Endothelial cell of umbilical vein (primary cell): ENCODE results near the gene CNTD1. TPM values are rescaled to one million over a fixed set of nuclear protein-coding genes. Genes with fewer than 3 reads are reported as not detected.

ENCODE experiments used
- BruUV-seq: library from RNA; stranded (reverse); fragments of 400-500 nt; replicated peaks from 2 replicates; lab custom pipeline; 2021; lab: Mats Ljungman, UMichigan
- CTCF ChIA-PET: fragments of 300-600, 350-600 bp; sonication (Branson Sonifier 250); formaldehyde crosslinking; loops from one replicate; lab custom pipeline; 2021; ENCODE audit warnings: antibody characterized with exemption, inconsistent platforms; lab: Charles Lee
- POLR2A ChIA-PET: fragments of 300-600, 350-600 bp; sonication (Branson Sonifier 250); formaldehyde crosslinking; loops from one replicate; lab custom pipeline; 2021; ENCODE audit warnings: antibody characterized with exemption, inconsistent platforms; lab: Charles Lee
- DNase-seq: peaks from one replicate; pipeline ENCODE4 v3.0.0-alpha.2; 2011; ENCODE audit warnings: low read depth, low spot score
- FAIRE-seq: peaks from 2 replicates; lab custom pipeline; 2011; peaks lifted over from hg19 to GRCh38; lab: Jason Lieb, UNC
- H2AFZ ChIP-seq: 2 replicates; pipeline ENCODE4 v1.6.0; 2012; ENCODE audit warnings: low read depth, low read length, control low read depth, inconsistent platforms
- H3K27ac ChIP-seq: 2 replicates; pipeline ENCODE4 v1.5.1; 2011; ENCODE audit warnings: low read depth, mild to moderate bottlenecking, control low read depth, low read length, moderate library complexity; ENCODE audit not compliant: insufficient read depth
- H3K27me3 ChIP-seq, 2 experiments: 2 replicates each; pipeline versions ENCODE4 v1.6.0 to v1.6.1; 2011; ENCODE audit warnings: low read length in 2 of 2, mixed read lengths in 1 of 2; ENCODE audit not compliant: control insufficient read depth in 2 of 2, insufficient read depth in 2 of 2
- H3K36me3 ChIP-seq, 2 experiments: 2 replicates in 1 of 2; 3 replicates in 1 of 2; pipeline ENCODE4 v1.5.1; 2011; ENCODE audit warnings: low read length in 2 of 2, mild to moderate bottlenecking in 1 of 2, moderate library complexity in 1 of 2; ENCODE audit not compliant: control insufficient read depth in 2 of 2, insufficient read depth in 2 of 2; ENCODE audit errors: extremely low read depth in 1 of 2
- H3K4me1 ChIP-seq: 3 replicates; pipeline ENCODE4 v1.5.1; 2011; ENCODE audit warnings: mild to moderate bottlenecking, low read length; ENCODE audit not compliant: control insufficient read depth, insufficient read depth; ENCODE audit errors: extremely low read depth
- H3K4me2 ChIP-seq: 2 replicates; pipeline ENCODE4 v1.6.1; 2011; ENCODE audit warnings: low read length, control low read depth, mixed read lengths; ENCODE audit not compliant: insufficient read depth
- H3K4me3 ChIP-seq, 3 experiments: fragments of 200-600 bp in 1 of 3; sonication (generic), shearing (Covaris generic) in 1 of 3; replicated peaks in 1 of 3; 2 replicates each; pipeline ENCODE4 v1.5.1; 2011 to 2016; ENCODE audit warnings: control low read depth in 3 of 3, low read length in 3 of 3, mild to moderate bottlenecking in 2 of 3, inconsistent platforms in 1 of 3, low read depth in 1 of 3, moderate library complexity in 1 of 3; ENCODE audit not compliant: insufficient read depth in 1 of 3
- H3K79me2 ChIP-seq: 2 replicates; pipeline ENCODE4 v1.6.0; 2012; ENCODE audit warnings: low read length, inconsistent platforms; ENCODE audit not compliant: control insufficient read depth, insufficient read depth
- H3K9ac ChIP-seq: replicated peaks from 2 replicates; pipeline ENCODE3; 2011; ENCODE audit warnings: low read length, control low read depth; ENCODE audit not compliant: insufficient read depth; ENCODE audit errors: extremely low read depth
- H3K9me1 ChIP-seq: replicated peaks from 3 replicates; pipeline ENCODE4 v1.6.0; 2011; ENCODE audit warnings: mild to moderate bottlenecking, low read length; ENCODE audit not compliant: control insufficient read depth, insufficient read depth; ENCODE audit errors: extremely low read depth
- H3K9me3 ChIP-seq: replicated peaks from 2 replicates; pipeline ENCODE4 v1.5.1; 2012; ENCODE audit warnings: low read length, inconsistent platforms; ENCODE audit not compliant: control insufficient read depth, insufficient read depth
- H4K20me1 ChIP-seq: replicated peaks from 2 replicates; pipeline ENCODE3; 2011; ENCODE audit warnings: mild to moderate bottlenecking, low read length; ENCODE audit not compliant: control insufficient read depth, insufficient read depth; ENCODE audit errors: extremely low read depth
- CTCF ChIP-seq, 2 donors: IDR thresholded peaks; 1 replicate in 1 of 2; 2 replicates in 1 of 2; pipeline ENCODE4 v1.5.1; 2011; ENCODE audit warnings: low read length in 2 of 2, mild to moderate bottlenecking in 2 of 2, moderate library complexity in 2 of 2, control low read depth in 1 of 2, inconsistent platforms in 1 of 2, low read depth in 1 of 2; ENCODE audit not compliant: insufficient read depth in 1 of 2; ENCODE audit errors: extremely low read depth in 1 of 2
- EZH2 ChIP-seq: IDR thresholded peaks from 2 replicates; pipeline ENCODE4 v1.6.1; 2012; ENCODE audit warnings: borderline replicate concordance, low read depth, mild to moderate bottlenecking, moderate library complexity, low read length, inconsistent platforms; ENCODE audit not compliant: severe bottlenecking
- FOS ChIP-seq: IDR thresholded peaks from 2 replicates; pipeline ENCODE4 v1.6.1; 2011; ENCODE audit warnings: mild to moderate bottlenecking, low read length, moderate library complexity, borderline replicate concordance; ENCODE audit not compliant: insufficient read depth
- GATA2 ChIP-seq: IDR thresholded peaks from 2 replicates; pipeline ENCODE4 v1.7.0; 2011; ENCODE audit warnings: low read depth, mild to moderate bottlenecking, moderate library complexity, mixed read lengths, low read length; ENCODE audit not compliant: insufficient read length, insufficient read depth
- JUN ChIP-seq: IDR thresholded peaks from 2 replicates; pipeline ENCODE4 v1.6.1; 2011; ENCODE audit warnings: borderline replicate concordance, low read depth; ENCODE audit not compliant: insufficient read length, insufficient read depth
- MAX ChIP-seq: IDR thresholded peaks from 2 replicates; pipeline ENCODE4 v1.6.1; 2011; ENCODE audit not compliant: insufficient read depth, insufficient read length
- MYC ChIP-seq: IDR thresholded peaks from one replicate; pipeline ENCODE4 v1.6.1; 2011; ENCODE audit warnings: mild to moderate bottlenecking, low read depth, low read length
- POLR2A ChIP-seq: IDR thresholded peaks from 2 replicates; pipeline ENCODE4 v1.6.1; 2012; ENCODE audit warnings: low read depth, mild to moderate bottlenecking, control low read depth, low read length
- POLR2AphosphoS5 ChIP-seq: IDR thresholded peaks from 2 replicates; pipeline ENCODE4 v1.6.1; 2012; ENCODE audit warnings: low read depth, mild to moderate bottlenecking, control low read depth, low read length, moderate library complexity; ENCODE audit not compliant: insufficient read depth
- dilution Hi-C: fragments of 300-500 bp; cut with MboI; formaldehyde crosslinking; loops from one replicate; pipeline ENCODE4 v1.15.0; 2019; ENCODE audit warnings: low sequenced_read_pairs; ENCODE audit not compliant: extremely low pct_ligation_motif_present
- intact Hi-C: fragments of 100-400 bp; cut with micrococcal nuclease; formaldehyde crosslinking; loops from one replicate; pipeline ENCODE4 v1.10.0; 2022
- polyA plus RNA-seq, 4 experiments: library from polyadenylated mRNA; depleted of rRNA in 3 of 4; stranded (reverse) in 3 of 4; unstranded in 1 of 4; fragments of >200 nt; gene quantifications; 2 replicates each; pipeline versions ENCODE4 v1.2.1 to v1.2.3, GENCODE V29; 2011 to 2012; ENCODE audit warnings: missing spikeins in 1 of 4
- total RNA-seq: library from RNA; stranded (reverse); gene quantifications from 2 replicates; pipeline ENCODE4 v1.2.3, GENCODE V29; 2021

The CNTD1 gene
- total and polyA plus RNA-seq, 2 donors (not counting 3 experiments of a cell fraction or from before 2014, with no cell fraction given) = not detected

GRCh38 chr17:42833767-42834422, 35.2 kb downstream of the CNTD1 start:
- Histone ChIP-seq H3K36me3 (peaks cover 13 to 15% of the 10 kb centered on the region in 2 experiments), H3K4me3 (peak overlapping the region; percentile 58 to 81 (median 80)), H3K79me2 (peaks cover 26% of the 10 kb centered on the region), H3K4me2 (peak overlapping the region; percentile 73), H3K27me3 (peaks cover 0 to 3% of the 10 kb centered on the region in 2 experiments), H3K27ac (peak overlapping the region; percentile 71), H4K20me1 (no peaks in the 10 kb centered on the region), H2AFZ (peak overlapping the region; percentile 68), H3K9me1 (no peaks in the 10 kb centered on the region), H3K4me1 (peaks cover 17% of the 10 kb centered on the region), H3K9me3 (no peaks in the 10 kb centered on the region), H3K9ac (peak overlapping the region; percentile 86)
- TSS peak; percentile 50 for BruUV-seq
- dilution Hi-C loops = no loop called here
- TF ChIP-seq GATA2 (no peak), FOS (no peak), POLR2A (no peak), POLR2AphosphoS5 (no peak), MAX (no peak), CTCF (IDR thresholded peaks at IDR 0.05; ENCODE audit: extremely low read depth in 1 of 2, insufficient read depth in 1 of 2, low read depth in 1 of 2, low read length in 2 of 2) (no peak), JUN (no peak), EZH2 (no peak), MYC (no peak)
- CTCF ChIA-PET = interaction anchor here (0.5 to 3.0 kb wide), 6 partner anchors 9 to 164 kb away, joined by 3 to 18 read pairs (median 4); partner anchors contain the start of genes BECN1 and RPL27
- intact Hi-C loops = loop anchor here (1.0 kb wide), 1 partner anchor 36 kb away; the partner anchor contains the start of genes CNTD1 and COA3
- no peak for DNase-seq
- POLR2A ChIA-PET = no interaction called here
- FAIRE-seq = no peak
